Measurements from ENCODE around the gene GRB10.

GRB10 gene

GRCh38 chr7:50687575-50688225 is 95.0 kb downstream of the GRB10 start:
- DNase-seq, result no peak

GRCh38 chr7:50687096-50687495 is 95.6 kb downstream of the GRB10 start:
- DNase-seq, result no peak

- no peak for DNase-seq
These were observed 97.3 kb downstream of the GRB10 start for GRCh38 chr7:50685135-50686065.

GRCh38 chr7:50684713-50685075 is 98.0 kb downstream of the GRB10 start:
- DNase-seq, result no peak

GRCh38 chr7:50684011-50684712 is 98.5 kb downstream of the GRB10 start:
- no peak for DNase-seq

- no peak for DNase-seq
These were observed 100.1 kb downstream of the GRB10 start for GRCh38 chr7:50682573-50682972.

GRCh38 chr7:50682079-50682478 is 100.6 kb downstream of the GRB10 start:
- no peak for DNase-seq

- DNase-seq, result no peak
These were observed 101.2 kb downstream of the GRB10 start for GRCh38 chr7:50681432-50682045.

- DNase-seq, result peak; percentile 70
These were observed 103.3 kb downstream of the GRB10 start for GRCh38 chr7:50679218-50680007.

- DNase-seq, result no peak
These were observed 104.1 kb downstream of the GRB10 start for GRCh38 chr7:50678586-50678985.

GRCh38 chr7:50677638-50677996 is 105.1 kb downstream of the GRB10 start:
- DNase-seq, result no peak

GRCh38 chr7:50676740-50677637 is 105.7 kb downstream of the GRB10 start:
- peak; percentile 57 for DNase-seq

- no peak for DNase-seq
These were observed 106.6 kb downstream of the GRB10 start for GRCh38 chr7:50676079-50676478.

GRCh38 chr7:50674896-50675835 is 107.5 kb downstream of the GRB10 start:
- DNase-seq, result no peak

GRCh38 chr7:50674299-50674698 is 108.4 kb downstream of the GRB10 start:
- DNase-seq, result no peak

GRCh38 chr7:50673096-50673495 is 109.6 kb downstream of the GRB10 start:
- no peak for DNase-seq

GRCh38 chr7:50672045-50672444 is 110.7 kb downstream of the GRB10 start:
- DNase-seq, result no peak

- DNase-seq, result no peak
These were observed 111.3 kb downstream of the GRB10 start for GRCh38 chr7:50671386-50671785.

- DNase-seq, result no peak
These were observed 112.8 kb downstream of the GRB10 start for GRCh38 chr7:50669890-50670289.

- DNase-seq, result no peak
These were observed 114.9 kb downstream of the GRB10 start for GRCh38 chr7:50667789-50668226.

Measured in COR-L47 (cell line).